HG03342 (cell line): ENCODE measurements around the gene ERCC4.

Experiments used
- ATAC-seq: cut with Tn5 transposase; IDR thresholded peaks from one replicate; pipeline ENCODE4 v1.9.1; 2021; ENCODE audit warnings: mild to moderate bottlenecking, moderate library complexity; ENCODE audit not compliant: unreplicated experiment

The ERCC4 gene

DNA sequence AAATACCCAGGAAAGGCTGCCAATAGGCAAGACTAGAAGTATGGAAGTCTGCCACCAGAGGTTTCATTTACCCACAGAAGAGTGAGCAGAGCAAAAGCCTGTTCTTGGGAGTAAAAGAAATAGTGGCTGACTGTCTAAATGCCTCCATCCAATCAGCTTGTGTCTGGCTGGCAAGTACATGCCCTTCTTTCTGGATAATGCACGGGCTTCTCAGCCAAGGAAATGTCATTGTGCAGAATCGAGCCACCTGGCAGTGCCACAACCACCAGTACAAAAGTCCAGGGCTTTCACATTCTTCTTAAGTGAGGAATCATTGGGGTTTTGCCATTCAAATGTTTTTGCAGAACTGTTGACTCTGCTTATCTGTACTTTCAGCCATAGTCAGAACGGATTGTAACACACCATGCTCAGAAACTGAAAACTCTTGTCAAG lies 10.1 kb upstream of the ERCC4 start:
- ATAC-seq = no peak

DNA sequence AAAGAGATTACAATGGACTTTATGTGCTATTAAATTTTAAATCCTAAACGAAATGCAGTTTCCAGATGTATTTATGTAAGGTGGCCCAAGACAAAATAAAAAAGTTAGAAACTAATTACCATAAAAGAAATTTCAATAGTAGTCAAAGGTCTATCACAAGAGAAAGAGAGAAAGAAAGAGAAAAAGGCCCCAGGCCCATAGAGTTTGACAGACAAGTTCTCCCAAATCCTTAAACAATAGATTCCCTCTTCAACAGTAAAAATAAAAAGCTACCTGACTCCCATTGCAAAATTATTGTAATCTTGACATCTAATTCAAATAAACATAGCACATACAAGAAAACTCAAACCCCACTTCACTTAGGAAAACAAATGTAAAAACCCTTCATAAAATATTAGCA lies 8.6 kb upstream of the ERCC4 start:
- ATAC-seq = no peak

DNA sequence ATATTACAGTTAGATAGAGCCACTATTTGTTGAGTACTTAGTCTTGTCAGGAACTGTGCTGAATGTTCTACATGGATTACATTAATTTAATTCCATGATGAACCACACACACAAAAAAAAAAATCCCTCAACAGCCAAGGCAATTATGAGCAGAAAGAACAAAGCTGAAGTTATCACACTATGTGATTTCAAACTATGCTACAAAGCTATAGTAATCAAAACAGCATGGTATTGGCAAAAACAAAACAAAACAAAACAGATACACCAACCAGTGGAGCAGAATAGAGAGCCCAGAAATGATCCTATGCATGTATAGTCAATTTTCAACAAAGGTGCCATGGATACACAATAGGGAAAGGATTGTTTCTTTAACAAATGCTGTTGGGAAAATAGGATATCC lies 8.1 kb upstream of the ERCC4 start:
- no peak for ATAC-seq

DNA sequence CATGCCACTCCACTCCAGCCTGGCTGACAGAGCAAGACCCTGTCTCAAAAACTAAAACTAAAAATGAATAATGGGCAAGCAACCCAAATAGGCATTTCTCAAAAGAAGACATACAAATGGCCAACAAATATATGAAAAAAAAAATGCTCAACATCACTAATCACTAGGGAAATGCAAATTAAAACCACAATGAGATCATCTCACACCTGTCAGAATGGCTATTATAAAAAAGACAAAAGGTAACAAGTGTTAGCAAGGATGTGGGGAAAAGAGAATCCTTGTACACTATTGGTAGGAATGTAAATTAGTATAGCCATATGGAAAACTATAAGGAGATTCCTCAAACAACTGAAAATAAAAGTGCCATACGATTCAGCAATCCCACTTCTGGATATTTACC lies 7.1 kb upstream of the ERCC4 start:
- ATAC-seq = no peak

DNA sequence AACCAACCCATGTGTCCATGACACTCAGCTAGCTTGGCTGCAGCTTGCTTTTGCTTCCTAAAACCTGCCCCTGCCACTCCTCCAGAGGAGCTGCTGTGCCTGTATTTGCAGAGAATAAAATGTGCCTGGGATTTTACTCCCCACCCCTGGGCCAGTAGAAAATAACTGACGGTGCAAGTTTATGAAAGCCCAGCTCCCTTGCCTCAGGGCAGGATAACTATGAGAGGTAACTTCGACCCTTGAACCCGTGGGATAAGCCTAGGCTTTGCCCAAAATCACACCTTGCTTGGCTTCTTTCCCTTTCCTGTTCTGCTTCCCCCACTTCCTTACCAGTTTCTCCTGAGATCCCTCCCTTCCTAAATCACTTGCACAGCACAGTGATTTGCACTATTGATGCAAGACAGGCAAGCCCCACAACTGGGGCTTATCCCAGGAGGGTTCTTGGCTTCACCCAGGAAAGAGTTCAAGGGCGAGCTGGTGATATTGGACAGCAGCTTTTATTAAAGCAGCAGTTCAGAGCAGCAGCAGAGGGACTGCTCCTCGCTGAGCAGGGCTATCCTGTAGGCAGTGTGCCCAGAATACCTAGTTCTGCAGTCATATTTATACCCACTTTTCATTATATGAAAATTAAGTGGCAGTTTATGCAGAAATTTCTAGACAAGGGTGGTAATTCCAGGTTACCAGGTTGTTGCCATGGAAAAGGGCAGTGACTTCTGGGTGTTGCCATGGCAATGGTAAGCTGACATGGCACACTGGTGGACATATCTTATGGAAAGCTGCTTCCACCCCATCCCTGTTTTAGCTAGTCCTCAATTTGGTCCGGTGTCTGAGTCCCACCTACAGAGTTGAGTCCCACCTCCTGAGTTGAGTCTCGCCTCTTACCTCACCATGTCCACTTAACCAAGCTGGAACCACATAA lies 6.3 kb upstream of the ERCC4 start:
- no peak for ATAC-seq

DNA sequence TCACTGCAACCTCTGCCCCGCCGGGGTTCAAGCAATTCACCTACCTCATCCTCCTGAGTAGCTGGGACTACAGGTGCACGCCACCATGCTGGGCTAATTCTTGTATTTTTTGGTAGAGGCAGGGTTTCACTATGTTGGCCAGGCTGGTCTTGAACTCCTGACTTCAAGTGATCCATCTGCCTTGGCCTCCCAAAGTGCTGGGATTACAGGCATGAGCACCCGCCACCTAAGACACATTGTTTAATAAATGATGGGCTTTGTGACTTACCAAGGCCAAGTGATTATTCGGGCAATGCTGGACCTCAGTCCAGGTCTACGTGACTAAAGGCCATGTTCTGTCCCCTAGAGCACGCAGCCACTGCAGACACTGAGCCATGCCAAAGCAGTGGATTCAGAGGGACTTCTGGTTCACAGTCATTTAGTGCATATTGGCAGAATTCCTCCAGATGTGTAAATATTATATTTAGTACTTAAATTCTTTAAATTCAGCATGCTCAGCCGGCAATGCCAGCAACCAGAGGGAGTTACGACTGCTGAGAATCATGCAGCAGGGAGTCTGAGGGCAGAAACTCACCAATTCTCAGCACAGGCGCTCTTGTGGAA lies 4.8 kb upstream of the ERCC4 start:
- no peak for ATAC-seq

DNA sequence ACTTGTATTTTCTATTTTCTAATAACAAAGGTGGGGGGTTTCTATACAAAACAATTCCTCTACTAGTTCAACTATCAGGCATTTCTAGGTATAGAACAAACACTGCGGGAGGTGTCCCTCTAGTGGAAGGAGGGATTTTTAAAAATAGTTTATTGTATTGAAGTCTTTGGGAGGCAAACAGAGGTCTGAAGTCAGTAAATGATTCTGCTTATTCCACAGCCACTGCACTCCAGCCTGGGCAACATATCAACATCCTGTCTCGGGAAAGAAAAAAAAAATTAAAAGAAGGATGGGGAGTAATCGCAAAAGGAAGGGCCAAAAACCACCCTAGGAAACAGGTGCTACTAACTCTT lies 648 bp upstream of the ERCC4 start:
- ATAC-seq = no peak

DNA sequence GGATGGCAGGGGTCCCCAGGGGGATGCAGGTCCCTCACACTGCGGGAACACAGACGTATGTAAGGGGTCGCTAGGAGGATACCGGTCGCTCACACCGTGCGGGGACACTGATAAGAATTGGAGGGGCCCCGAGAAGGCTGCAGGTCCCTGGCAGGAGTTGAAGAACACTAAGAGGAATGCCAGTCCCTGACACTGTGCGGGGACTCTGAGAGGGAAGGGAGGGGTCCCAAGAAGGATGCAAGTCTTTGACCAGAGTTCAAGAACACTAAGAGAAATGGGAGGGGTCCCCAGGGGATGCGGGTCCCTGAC lies 510 bp downstream of the ERCC4 start:
- ATAC-seq = no peak

DNA sequence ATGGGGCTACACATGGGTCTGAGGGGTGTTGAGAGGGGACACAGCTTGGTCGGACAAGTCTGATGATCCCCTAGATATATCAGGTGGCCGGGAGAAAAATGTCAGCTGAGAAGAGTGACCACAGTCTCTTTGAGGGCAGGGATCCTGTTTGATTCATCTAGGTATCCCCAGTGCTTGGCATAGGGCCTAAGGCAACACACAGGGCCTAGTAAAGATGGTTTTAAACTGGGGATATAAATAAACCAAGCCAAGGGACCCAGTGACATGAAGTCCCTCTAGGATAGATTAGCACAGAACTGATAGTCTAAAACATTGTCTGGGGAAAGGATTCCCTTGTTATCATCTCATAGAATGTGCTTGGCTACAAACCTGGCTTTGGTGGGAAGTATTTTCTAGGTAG lies 1.4 kb downstream of the ERCC4 start:
- no peak for ATAC-seq

DNA sequence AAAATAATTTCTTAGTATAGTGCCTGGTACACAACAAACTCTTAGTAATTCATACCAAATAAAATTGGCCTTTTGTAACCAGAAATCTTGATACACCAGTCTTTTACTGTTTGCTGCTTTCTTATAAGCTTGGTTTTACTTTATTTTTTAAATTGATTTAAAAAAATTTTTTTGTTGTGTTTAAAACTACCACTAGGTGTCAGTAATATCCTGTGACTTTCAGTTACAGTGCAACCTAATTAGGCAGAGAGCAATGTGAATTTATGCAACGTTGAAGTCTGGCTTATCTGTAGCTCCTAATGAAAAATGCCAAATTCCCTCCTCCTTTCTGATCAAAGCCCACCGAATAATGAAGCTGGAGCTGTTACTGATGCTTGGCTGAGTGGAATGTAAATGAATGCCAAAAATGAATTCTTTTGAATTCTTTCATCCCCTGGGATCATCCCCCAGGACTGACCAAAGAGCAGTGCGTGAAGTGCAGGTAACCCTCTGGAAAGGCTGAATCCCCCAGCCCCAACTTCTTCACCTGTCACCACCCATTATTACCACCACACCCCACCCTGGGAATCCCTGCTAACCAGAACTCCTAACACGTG lies 3.8 kb downstream of the ERCC4 start:
- no peak for ATAC-seq

DNA sequence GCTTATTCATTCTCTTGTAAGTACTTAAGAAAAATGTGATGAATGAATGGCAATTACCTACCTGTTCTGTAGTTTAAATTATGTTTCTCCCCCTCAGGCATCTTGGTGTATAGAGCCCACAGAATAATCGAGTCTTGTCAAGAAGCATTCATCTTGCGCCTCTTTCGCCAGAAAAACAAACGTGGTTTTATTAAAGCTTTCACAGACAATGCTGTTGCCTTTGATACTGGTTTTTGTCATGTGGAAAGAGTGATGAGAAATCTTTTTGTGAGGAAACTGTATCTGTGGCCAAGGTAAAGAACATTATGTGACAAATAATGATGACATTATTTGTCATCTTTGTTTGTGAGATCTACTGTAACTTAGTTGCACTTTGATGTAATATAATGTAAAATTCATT lies 6.5 kb downstream of the ERCC4 start:
- ATAC-seq = no peak

DNA sequence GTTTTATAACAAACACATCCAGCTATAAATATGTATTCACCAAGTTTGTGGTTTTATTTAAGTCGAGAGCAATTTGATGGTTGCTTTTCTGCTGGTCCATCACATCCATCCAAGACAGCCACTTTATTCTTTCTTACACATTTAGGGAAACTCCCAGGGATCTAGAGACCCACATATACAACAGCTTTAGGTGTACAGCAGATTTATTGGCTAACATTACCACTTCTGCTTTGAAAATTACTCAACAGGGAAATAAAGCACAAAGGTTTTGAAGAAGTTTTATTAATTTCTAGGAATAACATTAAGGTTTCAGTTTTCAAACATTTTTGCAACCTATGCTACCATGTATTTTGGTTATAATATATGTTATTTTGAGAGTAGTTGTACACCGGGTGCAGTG lies 6.9 kb downstream of the ERCC4 start:
- no peak for ATAC-seq

DNA sequence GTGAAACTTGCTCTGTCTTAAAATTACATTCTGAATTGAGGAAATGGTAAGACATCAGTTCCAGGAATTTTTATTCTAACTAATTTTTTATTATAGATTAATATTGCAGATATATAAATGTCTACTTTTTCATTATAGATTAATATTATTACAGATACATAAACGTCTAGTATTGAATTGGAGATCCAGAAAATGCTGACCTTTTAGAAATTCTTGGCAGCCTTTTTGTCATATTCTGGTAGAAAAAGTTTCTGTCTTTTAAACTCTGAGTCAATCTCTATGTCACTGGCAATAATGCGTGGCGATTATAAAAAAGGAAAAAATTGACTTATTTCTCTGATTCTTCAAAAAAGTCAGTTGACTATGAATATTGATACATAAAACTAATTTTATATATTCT lies 8.7 kb downstream of the ERCC4 start:
- ATAC-seq = no peak

DNA sequence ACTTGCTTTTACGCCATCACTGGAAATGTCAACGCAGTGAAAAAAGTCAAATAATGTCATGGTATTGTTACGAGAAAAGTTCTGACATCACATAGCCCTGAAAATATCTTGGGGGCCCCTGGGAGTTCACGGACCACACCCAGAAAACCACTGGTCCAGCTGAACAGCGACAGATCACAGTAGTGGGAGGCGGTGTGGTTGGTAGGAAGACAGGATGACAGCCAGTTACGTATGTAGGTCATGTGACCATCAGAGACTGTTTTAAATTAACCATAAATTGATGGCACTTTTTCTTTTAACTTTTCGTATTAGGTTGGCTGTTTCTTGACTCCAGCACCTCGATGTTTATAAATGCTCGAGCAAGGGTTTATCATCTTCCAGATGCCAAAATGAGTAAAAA lies 11.9 kb downstream of the ERCC4 start:
- no peak for ATAC-seq

DNA sequence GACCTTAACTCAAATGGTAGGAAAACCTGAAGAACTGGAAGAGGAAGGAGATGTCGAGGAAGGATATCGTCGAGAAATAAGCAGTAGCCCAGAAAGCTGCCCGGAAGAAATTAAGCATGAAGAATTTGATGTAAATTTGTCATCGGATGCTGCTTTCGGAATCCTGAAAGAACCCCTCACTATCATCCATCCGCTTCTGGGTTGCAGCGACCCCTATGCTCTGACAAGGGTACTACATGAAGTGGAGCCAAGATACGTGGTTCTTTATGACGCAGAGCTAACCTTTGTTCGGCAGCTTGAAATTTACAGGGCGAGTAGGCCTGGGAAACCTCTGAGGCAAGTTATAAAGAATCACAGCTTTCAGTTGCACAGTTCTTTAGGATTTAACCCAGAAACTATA lies 15.5 kb downstream of the ERCC4 start:
- ATAC-seq = no peak

DNA sequence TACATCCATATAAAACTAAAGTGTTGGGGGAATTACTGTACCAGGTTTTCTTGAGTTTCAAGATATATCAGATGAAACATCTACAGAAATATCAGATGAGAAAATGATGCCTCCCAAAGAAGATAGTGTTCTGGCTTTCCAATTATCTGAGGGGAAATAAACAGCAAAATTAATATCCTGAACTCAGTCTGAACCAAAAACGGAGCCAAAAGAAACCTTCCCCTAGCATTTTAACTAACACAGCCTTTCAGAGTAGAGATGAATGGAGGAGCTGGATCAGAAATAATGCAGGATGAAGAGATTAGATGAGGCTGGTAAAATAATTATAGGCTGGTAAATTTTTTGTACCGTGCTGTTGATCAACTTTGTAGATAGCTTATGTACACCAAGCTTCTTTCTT lies 16.2 kb downstream of the ERCC4 start:
- ATAC-seq = no peak

DNA sequence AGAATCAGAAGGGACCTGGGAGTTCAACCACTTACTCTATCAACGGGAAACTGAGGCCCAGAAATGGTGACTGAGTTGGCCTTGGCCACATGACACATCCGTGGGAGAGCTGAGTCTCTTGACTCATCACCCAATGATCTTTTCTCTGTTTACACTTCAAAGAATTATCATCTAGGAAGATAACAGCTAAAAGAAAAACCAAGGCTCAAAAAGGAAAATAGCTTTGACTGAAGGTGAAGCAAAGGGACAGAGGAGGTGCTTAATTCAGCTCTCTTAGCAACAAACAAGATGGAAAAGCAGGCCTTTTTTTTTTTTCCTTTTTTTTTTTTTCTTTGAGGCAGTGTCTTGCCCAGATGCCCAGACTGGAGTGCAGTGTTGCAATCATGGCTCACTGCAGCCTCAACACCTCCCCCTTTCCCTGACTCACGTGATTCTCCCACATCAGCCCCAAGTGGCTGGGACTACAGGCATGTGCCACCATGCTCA lies 16.7 kb downstream of the ERCC4 start:
- no peak for ATAC-seq

DNA sequence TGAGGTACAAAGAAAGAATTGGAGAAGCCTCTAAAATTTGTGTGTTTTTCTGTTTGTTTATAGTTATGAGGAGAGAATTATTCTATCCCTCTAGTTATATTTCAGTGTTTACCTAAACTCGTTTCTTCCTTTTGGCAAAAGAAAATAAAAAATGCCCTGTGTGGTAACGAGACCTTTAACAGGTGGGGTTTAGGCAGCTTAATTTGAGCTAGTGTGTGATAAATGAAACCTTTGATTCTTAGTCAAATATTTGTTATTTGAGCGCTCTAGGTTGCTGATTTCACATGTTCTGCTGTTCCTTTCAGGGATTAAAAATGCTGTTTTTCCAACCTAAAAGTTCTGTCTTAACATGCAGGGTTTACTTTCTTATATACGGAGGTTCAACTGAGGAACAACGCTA lies 17.5 kb downstream of the ERCC4 start:
- no peak for ATAC-seq

DNA sequence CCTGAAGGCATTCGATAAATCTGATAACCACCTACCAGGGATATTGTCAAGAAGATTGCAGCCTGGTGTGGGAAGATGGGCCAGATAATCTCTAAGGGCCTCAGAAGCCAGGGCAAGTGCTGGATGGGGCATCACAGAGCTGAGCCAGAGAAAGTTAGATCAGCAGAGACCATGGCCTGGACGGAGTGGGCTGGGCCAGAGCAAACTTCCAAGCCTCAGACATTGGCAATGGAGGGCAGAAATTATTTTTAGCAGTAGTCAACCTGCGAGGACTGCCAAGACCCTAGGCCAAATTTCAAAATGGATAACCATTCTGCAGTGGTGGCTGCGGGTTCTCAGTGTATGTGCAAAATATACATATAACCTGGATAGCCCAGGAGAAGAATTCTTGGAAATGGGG lies 18.5 kb downstream of the ERCC4 start:
- no peak for ATAC-seq

DNA sequence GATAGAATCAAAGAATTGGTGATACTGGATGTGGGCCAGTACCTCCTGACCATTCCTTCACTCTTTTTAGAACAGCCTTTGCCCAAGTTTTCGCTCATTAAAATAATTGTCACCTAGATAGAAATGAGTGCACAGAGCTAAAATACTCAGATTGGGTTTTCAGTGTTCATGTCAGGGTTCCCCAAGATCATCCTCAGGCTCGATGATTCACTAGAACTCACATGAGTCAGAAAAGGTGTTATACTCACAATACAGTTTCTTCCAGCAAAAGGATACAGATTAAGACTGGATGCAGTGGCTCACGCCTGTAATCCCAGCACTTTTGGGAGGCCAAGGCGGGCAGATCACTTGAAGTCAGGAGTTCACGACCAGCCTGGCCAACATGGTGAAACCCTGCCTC lies 19.9 kb downstream of the ERCC4 start:
- ATAC-seq = no peak

DNA sequence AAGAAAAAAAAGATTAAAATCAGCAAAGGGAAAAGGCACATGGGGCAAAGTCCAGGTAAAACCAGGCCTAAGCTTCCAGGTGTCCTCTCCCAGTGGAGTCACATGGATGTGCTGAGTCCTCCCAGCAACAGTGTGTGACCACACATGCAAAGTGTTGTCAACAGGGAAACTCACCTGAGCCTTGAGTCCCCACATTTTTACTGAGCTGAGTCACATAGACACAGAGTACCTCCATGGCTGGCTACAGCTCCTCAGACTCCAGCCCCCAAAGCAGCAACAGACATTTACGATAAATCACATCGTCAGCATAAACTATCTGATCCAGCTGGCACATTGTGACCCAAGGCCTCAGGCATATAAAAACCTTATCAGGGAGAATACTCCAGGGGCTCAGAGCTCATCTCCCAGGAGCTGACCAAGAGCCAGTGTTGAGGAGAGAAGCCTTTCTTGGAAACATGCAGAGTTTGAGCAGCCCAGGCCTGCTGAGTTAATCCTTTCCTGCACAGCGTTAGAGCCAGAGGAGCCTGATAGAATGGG lies 20.5 kb downstream of the ERCC4 start:
- no peak for ATAC-seq

DNA sequence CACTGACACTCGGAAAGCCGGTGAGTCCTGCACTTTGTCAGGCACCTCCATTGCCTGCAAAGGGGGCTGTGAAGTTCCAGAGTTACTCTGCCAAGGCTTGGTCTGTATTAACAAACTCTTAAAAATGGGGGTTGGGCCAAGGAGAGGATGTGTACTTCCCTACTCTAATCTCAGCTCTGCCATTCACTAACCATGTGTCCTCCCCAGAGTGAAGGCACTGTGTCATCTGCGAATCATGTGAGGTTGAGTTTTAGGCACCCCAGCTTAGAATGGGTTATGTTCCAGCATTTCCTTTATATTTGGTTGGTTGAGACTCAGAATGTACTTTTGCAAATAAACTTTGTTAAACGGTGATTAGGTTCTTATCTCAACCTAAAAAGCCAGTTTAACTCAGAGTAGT lies 24.9 kb downstream of the ERCC4 start:
- ATAC-seq = no peak
